ENCODE results near the gene UBE2E2. TPM values are rescaled to one million over a fixed set of nuclear protein-coding genes. Genes with fewer than 3 reads are reported as not detected.

The UBE2E2 gene
- total and polyA plus RNA-seq, 4 donors, result 21.5 to 87.5 (median 29.0) TPM

DNA sequence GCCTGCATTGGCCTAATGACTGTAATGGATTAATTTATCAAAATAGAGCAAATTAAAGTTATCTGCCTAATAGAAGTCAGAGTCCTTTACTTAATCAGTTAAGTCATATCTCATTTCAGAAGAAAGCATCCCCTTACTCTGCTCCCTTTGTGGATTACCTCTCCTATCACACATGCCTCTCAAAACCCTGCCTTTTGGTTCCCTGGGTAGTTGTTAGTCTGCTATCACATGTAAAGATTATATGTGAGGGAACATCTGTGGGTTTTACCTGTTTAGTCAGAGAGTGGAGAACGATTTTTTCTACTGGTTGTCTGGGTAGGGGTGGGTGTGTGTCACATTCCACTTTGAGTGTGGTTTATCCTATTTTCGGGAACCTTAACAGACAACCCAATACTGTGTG lies 16.4 kb downstream of the UBE2E2 start:
- 71 to 81% methylated on average over 2 of the region's 2 CpGs for WGBS, 2 donors

DNA sequence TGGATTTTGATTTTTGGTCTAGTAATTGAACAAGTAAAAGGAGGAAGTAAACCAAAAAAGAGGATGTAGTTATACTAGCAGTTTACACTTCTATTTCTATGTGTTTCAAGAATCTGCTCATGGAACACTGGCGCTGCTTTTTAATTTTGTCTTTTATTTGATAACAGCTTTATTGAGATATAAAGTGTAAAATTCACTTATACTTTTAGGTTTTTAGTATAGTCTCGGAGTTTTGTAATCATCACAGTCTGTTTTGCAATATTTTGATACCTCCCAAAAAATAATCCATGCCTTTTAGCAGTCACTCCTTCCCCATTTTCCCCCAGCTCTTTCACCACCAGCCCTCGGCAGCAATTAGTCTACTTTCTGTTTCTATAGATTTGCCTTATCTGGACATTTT lies 18.0 kb downstream of the UBE2E2 start:
- Histone ChIP-seq H3K27ac (ENCODE audit: low read depth in 1 of 2, low read length in 1 of 2) (no peak overlapping the region), H3K9ac (ENCODE audit: insufficient read depth in 1 of 2, low read length in 2 of 2) (no peak overlapping the region), H3K27me3 (ENCODE audit: control insufficient read depth in 3 of 3, insufficient read depth in 3 of 3, low read length in 2 of 3) (no peaks in the 10 kb centered on the region), H3K4me3 (no peak overlapping the region), H3K9me3 (ENCODE audit: control insufficient read depth in 4 of 4, insufficient read depth in 3 of 4, low read length in 3 of 4) (peaks cover 0 to 5% (median 0%) of the 10 kb centered on the region in 4 donors), H3K36me3 (ENCODE audit: control insufficient read depth in 4 of 4, insufficient read depth in 4 of 4, low read length in 4 of 4) (no peaks in the 10 kb centered on the region), H3K4me1 (ENCODE audit: control insufficient read depth in 5 of 5, insufficient read depth in 5 of 5, low read length in 5 of 5) (peaks cover 0 to 17% (median 0%) of the 10 kb centered on the region in 5 donors)
- ATAC-seq (ENCODE audit: insufficient read depth, low FRiP score) (no peak), DNase-seq (no peak)
- WGBS, 2 donors, result 36 to 70% methylated on average over 3 of the region's 3 CpGs
- TF ChIP-seq, protein P1, sequence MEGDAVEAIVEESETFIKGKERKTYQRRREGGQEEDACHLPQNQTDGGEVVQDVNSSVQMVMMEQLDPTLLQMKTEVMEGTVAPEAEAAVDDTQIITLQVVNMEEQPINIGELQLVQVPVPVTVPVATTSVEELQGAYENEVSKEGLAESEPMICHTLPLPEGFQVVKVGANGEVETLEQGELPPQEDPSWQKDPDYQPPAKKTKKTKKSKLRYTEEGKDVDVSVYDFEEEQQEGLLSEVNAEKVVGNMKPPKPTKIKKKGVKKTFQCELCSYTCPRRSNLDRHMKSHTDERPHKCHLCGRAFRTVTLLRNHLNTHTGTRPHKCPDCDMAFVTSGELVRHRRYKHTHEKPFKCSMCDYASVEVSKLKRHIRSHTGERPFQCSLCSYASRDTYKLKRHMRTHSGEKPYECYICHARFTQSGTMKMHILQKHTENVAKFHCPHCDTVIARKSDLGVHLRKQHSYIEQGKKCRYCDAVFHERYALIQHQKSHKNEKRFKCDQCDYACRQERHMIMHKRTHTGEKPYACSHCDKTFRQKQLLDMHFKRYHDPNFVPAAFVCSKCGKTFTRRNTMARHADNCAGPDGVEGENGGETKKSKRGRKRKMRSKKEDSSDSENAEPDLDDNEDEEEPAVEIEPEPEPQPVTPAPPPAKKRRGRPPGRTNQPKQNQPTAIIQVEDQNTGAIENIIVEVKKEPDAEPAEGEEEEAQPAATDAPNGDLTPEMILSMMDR (IDR thresholded peaks at IDR 0.05; ENCODE audit: control extremely low read depth, extremely low read depth), result no peak

More for the DNA sequence above, 16.4 kb downstream of the UBE2E2 start:
- H3K9me3 ChIP-seq (ENCODE audit: control insufficient read depth in 4 of 4, insufficient read depth in 3 of 4, low read length in 3 of 4), result peaks cover 0 to 1% (median 0%) of the 10 kb centered on the region in 4 donors
- no peak overlapping the region for H3K27ac ChIP-seq (ENCODE audit: low read depth in 1 of 2, low read length in 1 of 2)
- H3K4me1 ChIP-seq (ENCODE audit: control insufficient read depth in 5 of 5, insufficient read depth in 5 of 5, low read length in 5 of 5), result peaks cover 0 to 17% (median 0%) of the 10 kb centered on the region in 5 donors
- no peak overlapping the region for H3K9ac ChIP-seq (ENCODE audit: insufficient read depth in 1 of 2, low read length in 2 of 2)
- ATAC-seq (ENCODE audit: insufficient read depth, low FRiP score), result no peak
- no peaks in the 10 kb centered on the region for H3K36me3 ChIP-seq (ENCODE audit: control insufficient read depth in 4 of 4, insufficient read depth in 4 of 4, low read length in 4 of 4)
- no peaks in the 10 kb centered on the region for H3K27me3 ChIP-seq (ENCODE audit: control insufficient read depth in 3 of 3, insufficient read depth in 3 of 3, low read length in 2 of 3)
- TF ChIP-seq, protein P1 (IDR thresholded peaks at IDR 0.05; ENCODE audit: control extremely low read depth, extremely low read depth), result no peak
- H3K4me3 ChIP-seq, result no peak overlapping the region
- DNase-seq, result no peak

GRCh38 chr3:23232016-23232415 lies 28.9 kb downstream of the UBE2E2 start:
- TF ChIP-seq, protein P1 (IDR thresholded peaks at IDR 0.05; ENCODE audit: control extremely low read depth, extremely low read depth), result no peak
- H3K9me3 ChIP-seq (ENCODE audit: control insufficient read depth in 4 of 4, insufficient read depth in 3 of 4, low read length in 3 of 4), result peaks cover 0 to 2% (median 0%) of the 10 kb centered on the region in 4 donors
- no peak overlapping the region for H3K9ac ChIP-seq (ENCODE audit: insufficient read depth in 1 of 2, low read length in 2 of 2)
- H3K36me3 ChIP-seq (ENCODE audit: control insufficient read depth in 4 of 4, insufficient read depth in 4 of 4, low read length in 4 of 4), result no peaks in the 10 kb centered on the region
- H3K4me1 ChIP-seq (ENCODE audit: control insufficient read depth in 5 of 5, insufficient read depth in 5 of 5, low read length in 5 of 5), result peaks cover 0 to 24% (median 0%) of the 10 kb centered on the region in 5 donors
- no peak for ATAC-seq (ENCODE audit: insufficient read depth, low FRiP score)
- H3K4me3 ChIP-seq, result no peak overlapping the region
- WGBS, 2 donors, result 68 to 85% methylated on average over 3 of the region's 3 CpGs
- no peaks in the 10 kb centered on the region for H3K27me3 ChIP-seq (ENCODE audit: control insufficient read depth in 3 of 3, insufficient read depth in 3 of 3, low read length in 2 of 3)
- no peak overlapping the region for H3K27ac ChIP-seq (ENCODE audit: low read depth in 1 of 2, low read length in 1 of 2)
- no peak for DNase-seq

- 88 to 97% methylated on average over 1 of the region's 1 CpG for WGBS, 2 donors
- DNase-seq (no peak), ATAC-seq (ENCODE audit: insufficient read depth, low FRiP score) (no peak)
- no peaks in the 10 kb centered on the region for H3K27me3 ChIP-seq (ENCODE audit: control insufficient read depth in 3 of 3, insufficient read depth in 3 of 3, low read length in 2 of 3)
- TF ChIP-seq, protein P1 (IDR thresholded peaks at IDR 0.05; ENCODE audit: control extremely low read depth, extremely low read depth), result no peak
- peaks cover 0 to 24% (median 0%) of the 10 kb centered on the region in 5 donors for H3K4me1 ChIP-seq (ENCODE audit: control insufficient read depth in 5 of 5, insufficient read depth in 5 of 5, low read length in 5 of 5)
- H3K9me3 ChIP-seq (ENCODE audit: control insufficient read depth in 4 of 4, insufficient read depth in 3 of 4, low read length in 3 of 4), result peaks cover 0 to 2% (median 0%) of the 10 kb centered on the region in 4 donors
- H3K36me3 ChIP-seq (ENCODE audit: control insufficient read depth in 4 of 4, insufficient read depth in 4 of 4, low read length in 4 of 4), result no peaks in the 10 kb centered on the region
- H3K4me3 ChIP-seq, result no peak overlapping the region
- no peak overlapping the region for H3K27ac ChIP-seq (ENCODE audit: low read depth in 1 of 2, low read length in 1 of 2)
- no peak overlapping the region for H3K9ac ChIP-seq (ENCODE audit: insufficient read depth in 1 of 2, low read length in 2 of 2)
Observed at GRCh38 chr3:23232854-23233253, 29.7 kb downstream of the UBE2E2 start.

Measured in lung (tissue), 12 donors.